WTC11 (cell line): Measurements from ENCODE around the gene SNTA1.

Source experiments
- NR3C1 ChIP-seq: sonication (generic); formaldehyde crosslinking; conservative IDR thresholded peaks from 2 replicates; pipeline ENCODE4 v1.8.1; 2023; ENCODE audit warnings: low read depth, mild to moderate bottlenecking, missing genetic modification reagents
- TEAD4 ChIP-seq: sonication (generic); formaldehyde crosslinking; IDR thresholded peaks from 2 replicates; pipeline ENCODE4 v1.8.0; 2022; ENCODE audit warnings: mild to moderate bottlenecking, missing genetic modification reagents
- TF ChIP-seq, protein P1 (sequence below): fragments of 250-450 bp; sonication (Bioruptor Pico); conservative IDR thresholded peaks from 2 replicates; pipeline ENCODE4 v1.9.0; 2021; ENCODE audit warnings: mild to moderate bottlenecking

DNA sequence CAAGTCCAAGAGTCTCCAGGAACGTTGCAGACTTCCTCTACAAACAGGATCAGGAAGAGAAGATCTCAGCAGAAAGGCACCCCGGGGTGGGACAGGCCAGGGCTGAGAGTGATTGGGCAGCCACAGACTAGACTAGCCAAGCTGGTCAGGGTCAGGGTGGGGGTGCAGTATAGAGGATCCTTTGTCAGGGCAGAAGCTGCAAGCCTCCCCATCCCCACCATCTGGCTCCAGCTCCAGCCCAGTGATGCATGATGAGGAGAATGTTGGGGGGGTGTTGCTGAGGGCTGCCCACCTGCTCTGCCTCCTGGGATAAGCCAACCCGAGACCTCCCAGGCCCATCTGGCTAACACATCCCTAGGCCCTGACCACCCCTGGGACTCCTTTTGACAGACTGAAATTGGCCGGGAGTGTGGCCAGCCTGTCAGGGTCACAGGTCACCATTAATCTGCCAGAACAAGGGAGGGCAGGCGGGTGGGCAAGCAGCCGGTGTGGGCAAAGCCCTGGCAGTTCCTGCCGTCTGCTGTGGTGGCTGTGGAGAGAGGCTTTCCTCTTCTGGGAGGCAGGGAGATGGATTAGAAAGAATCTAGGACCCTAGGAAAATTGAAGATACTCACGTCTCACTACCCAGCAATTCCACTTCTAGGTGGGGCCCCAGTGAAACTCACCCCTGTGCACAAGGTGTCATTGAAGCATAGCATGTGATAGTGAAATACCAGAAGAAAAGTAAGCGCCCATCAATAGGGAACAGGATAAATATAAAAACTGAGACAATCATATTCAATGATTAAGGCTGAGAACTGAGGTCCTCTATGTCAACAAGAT, 22.1 kb upstream of the SNTA1 start:
- TF ChIP-seq NR3C1, result no peak
- TF ChIP-seq, protein P1, sequence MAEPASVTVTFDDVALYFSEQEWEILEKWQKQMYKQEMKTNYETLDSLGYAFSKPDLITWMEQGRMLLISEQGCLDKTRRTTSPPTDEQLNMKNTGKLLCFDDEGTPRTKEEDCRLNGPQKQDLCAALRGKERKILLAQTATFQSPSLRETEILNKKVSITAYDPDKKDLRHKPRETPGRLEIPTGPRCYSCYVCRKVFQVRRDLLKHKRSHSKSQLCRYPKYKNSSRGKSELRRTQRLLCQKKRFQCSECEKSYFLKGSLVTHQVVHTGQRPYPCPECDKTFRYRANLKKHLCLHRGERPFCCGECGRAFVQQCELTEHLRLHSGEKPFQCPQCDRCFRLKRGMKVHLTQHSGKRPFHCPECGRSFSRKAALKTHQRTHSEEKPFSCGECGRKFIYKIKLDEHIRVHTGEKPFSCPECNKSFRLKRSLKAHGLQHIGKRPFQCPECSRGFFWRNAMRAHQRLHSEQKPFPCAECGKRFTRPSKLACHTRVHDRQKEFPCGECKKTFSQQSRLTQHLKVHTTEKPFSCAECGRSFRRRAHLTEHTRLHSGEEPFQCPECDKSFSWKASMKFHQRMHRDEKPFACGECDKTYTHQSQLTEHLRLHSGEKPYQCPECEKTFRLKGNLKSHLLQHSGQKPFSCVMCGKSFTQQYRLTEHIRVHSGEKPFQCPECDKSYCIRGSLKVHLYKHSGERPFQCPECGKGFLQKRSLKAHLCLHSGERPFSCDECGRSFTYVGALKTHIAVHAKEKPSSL (CRISPR knock-in tag), result no peak
- TF ChIP-seq TEAD4 (CRISPR knock-in tag), result no peak
